ENCODE measurements around the gene BLOC1S3.

The BLOC1S3 gene

GRCh38 chr19:45217193-45217956, 38.8 kb downstream of the BLOC1S3 start:
- Histone ChIP-seq H3K27me3 (ENCODE audit: control insufficient read depth, low read length) (peaks cover 22% of the 10 kb centered on the region), H3K9me3 (ENCODE audit: control insufficient read depth, insufficient read depth, low read length) (no peaks in the 10 kb centered on the region), H3K79me2 (ENCODE audit: control insufficient read depth, low read length) (no peaks in the 10 kb centered on the region), H3K27ac (ENCODE audit: low read depth, low read length) (no peak overlapping the region), H3K9me2 (replicated peaks; ENCODE audit: control insufficient read depth, low read length) (no peaks in the 10 kb centered on the region), H4K20me1 (ENCODE audit: control insufficient read depth, insufficient read depth, low read depth, low read length) (no peaks in the 10 kb centered on the region), H3K4me1 (ENCODE audit: control insufficient read depth, low read length) (no peaks in the 10 kb centered on the region), H3F3A (ENCODE audit: control insufficient read depth, insufficient read depth) (0 out of 2 replicates have a peak, but pooled peaks cover 2% of the 10 kb centered on the region), H3K4me2 (ENCODE audit: low read length) (no peak overlapping the region), H3K36me3 (ENCODE audit: control insufficient read depth, low read length) (no peaks in the 10 kb centered on the region), H3K4me3 (ENCODE audit: low read length) (no peak overlapping the region)
- no peak for TF ChIP-seq CTCF (IDR thresholded peaks at IDR 0.05; ENCODE audit: low read depth, low read length, poor library complexity, severe bottlenecking)

- Histone ChIP-seq H3K79me2 (ENCODE audit: control insufficient read depth, low read length) (no peaks in the 10 kb centered on the region), H3K27me3 (ENCODE audit: control insufficient read depth, low read length) (peaks cover 26% of the 10 kb centered on the region), H3K4me2 (ENCODE audit: low read length) (no peak overlapping the region), H3K36me3 (ENCODE audit: control insufficient read depth, low read length) (no peaks in the 10 kb centered on the region), H4K20me1 (ENCODE audit: control insufficient read depth, insufficient read depth, low read depth, low read length) (no peaks in the 10 kb centered on the region), H3K9me3 (ENCODE audit: control insufficient read depth, insufficient read depth, low read length) (no peaks in the 10 kb centered on the region), H3K4me3 (ENCODE audit: low read length) (no peak overlapping the region), H3K9me2 (replicated peaks; ENCODE audit: control insufficient read depth, low read length) (no peaks in the 10 kb centered on the region), H3K4me1 (ENCODE audit: control insufficient read depth, low read length) (no peaks in the 10 kb centered on the region), H3F3A (ENCODE audit: control insufficient read depth, insufficient read depth) (0 out of 2 replicates have a peak, but pooled peaks cover 2% of the 10 kb centered on the region), H3K27ac (ENCODE audit: low read depth, low read length) (no peak overlapping the region)
- TF ChIP-seq EZH2phosphoT487 (IDR thresholded peaks at IDR 0.05; ENCODE audit: borderline replicate concordance, low read length) (no peak), CTCF (IDR thresholded peaks at IDR 0.05; ENCODE audit: low read depth, low read length, poor library complexity, severe bottlenecking) (no peak)
Measured at GRCh38 chr19:45217957-45218334, 39.4 kb downstream of the BLOC1S3 start.

- no peaks in the 10 kb centered on the region for H3K4me1 ChIP-seq (ENCODE audit: control insufficient read depth, low read length)
- no peaks in the 10 kb centered on the region for H3K9me3 ChIP-seq (ENCODE audit: control insufficient read depth, insufficient read depth, low read length)
- no peak for TF ChIP-seq EZH2phosphoT487 (IDR thresholded peaks at IDR 0.05; ENCODE audit: borderline replicate concordance, low read length)
- TF ChIP-seq CTCF (IDR thresholded peaks at IDR 0.05; ENCODE audit: low read depth, low read length, poor library complexity, severe bottlenecking): no peak
- H3K27me3 ChIP-seq (ENCODE audit: control insufficient read depth, low read length): peaks cover 26% of the 10 kb centered on the region
- no peak overlapping the region for H3K27ac ChIP-seq (ENCODE audit: low read depth, low read length)
- H3F3A ChIP-seq (ENCODE audit: control insufficient read depth, insufficient read depth): 0 out of 2 replicates have a peak, but pooled peaks cover 2% of the 10 kb centered on the region
- no peaks in the 10 kb centered on the region for H4K20me1 ChIP-seq (ENCODE audit: control insufficient read depth, insufficient read depth, low read depth, low read length)
- no peaks in the 10 kb centered on the region for H3K9me2 ChIP-seq (replicated peaks; ENCODE audit: control insufficient read depth, low read length)
- no peaks in the 10 kb centered on the region for H3K79me2 ChIP-seq (ENCODE audit: control insufficient read depth, low read length)
- H3K36me3 ChIP-seq (ENCODE audit: control insufficient read depth, low read length): no peaks in the 10 kb centered on the region
- H3K4me2 ChIP-seq (ENCODE audit: low read length): no peak overlapping the region
- H3K4me3 ChIP-seq (ENCODE audit: low read length): no peak overlapping the region
Measured at GRCh38 chr19:45218426-45218825, 39.8 kb downstream of the BLOC1S3 start.

Data from DOHH2 (cell line).